Fibroblast of the aortic adventitia (primary cell): ENCODE measurements around the gene HCAR1. TPM values are rescaled to one million over a fixed set of nuclear protein-coding genes. Genes with fewer than 3 reads are reported as not detected.
A peak's percentile ranks its signal among the peaks of the same experiment; 100 is the strongest.
"Not testable (repeated sequence)": the region's sequence is repeated elsewhere in the genome, so short reads cannot be mapped to it uniquely, and the experiment has no call there.

Experiments
- DNase-seq: peaks from one replicate; pipeline ENCODE4 v3.0.0-alpha.2; 2010; ENCODE audit warnings: low read depth
- H3K4me3 ChIP-seq: 2 replicates; pipeline ENCODE4 v1.5.1; 2011; ENCODE audit warnings: low read depth, mild to moderate bottlenecking, control low read depth, low read length, moderate library complexity
- total RNA-seq: library from RNA; depleted of rRNA; stranded (reverse); fragments of >200 nt; gene quantifications from 2 replicates; pipeline ENCODE4 v1.2.3, GENCODE V29; 2012; ENCODE audit warnings: low replicate concordance
- TF ChIP-seq, protein P1 (sequence below): IDR thresholded peaks from 2 replicates; pipeline ENCODE4 v1.5.1; 2011; ENCODE audit warnings: mild to moderate bottlenecking, low read length, control low read depth, inconsistent platforms; ENCODE audit not compliant: insufficient read depth

Gene HCAR1, protein sequence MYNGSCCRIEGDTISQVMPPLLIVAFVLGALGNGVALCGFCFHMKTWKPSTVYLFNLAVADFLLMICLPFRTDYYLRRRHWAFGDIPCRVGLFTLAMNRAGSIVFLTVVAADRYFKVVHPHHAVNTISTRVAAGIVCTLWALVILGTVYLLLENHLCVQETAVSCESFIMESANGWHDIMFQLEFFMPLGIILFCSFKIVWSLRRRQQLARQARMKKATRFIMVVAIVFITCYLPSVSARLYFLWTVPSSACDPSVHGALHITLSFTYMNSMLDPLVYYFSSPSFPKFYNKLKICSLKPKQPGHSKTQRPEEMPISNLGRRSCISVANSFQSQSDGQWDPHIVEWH
- 1.5 and 2.2 TPM in 2 replicates for total RNA-seq

DNA sequence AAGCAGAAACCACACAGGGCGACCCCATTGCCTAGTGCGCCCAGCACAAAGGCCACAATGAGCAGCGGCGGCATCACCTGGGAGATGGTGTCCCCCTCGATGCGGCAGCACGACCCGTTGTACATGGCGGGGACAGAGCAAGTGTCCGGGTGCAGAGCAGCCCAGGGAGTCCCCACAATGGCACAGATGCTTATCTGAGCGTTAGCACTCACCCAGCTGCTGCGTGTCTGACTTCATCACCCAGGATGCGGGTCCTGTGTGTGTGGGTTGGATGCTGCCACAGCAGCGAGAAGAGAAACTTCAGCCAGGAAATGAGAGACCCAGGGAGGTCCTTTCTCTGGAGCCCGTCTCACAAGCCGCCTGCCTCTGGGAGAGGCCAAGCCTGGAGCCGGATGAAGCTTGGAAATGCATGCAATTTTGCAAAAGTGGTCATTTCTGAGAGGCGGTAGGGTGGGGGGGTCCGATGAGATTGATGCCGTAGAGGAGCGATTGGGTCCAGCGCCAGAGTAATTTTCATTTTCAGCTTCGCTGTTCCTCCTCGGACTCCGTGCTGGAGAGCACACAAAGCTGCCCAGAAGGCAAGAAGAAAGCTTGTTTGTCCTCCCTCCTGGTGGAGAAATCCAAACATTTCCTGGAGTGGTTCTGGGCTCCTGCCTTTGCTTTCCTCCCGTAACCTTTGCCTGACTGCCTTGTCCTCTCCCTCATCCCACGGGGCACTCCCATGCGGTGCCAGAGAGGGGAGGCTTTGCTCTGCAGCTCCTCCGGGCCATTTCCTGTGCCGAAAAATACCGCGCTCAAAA lies at the start of gene HCAR1:
Gene HCAR1 (minus strand): TSS at position 630 of the 800 bp plus-strand sequence. CDS start 505 bp downstream, at position 125.
- DNase-seq, result peak; percentile 30
- peak within 1 kb of the TSS; percentile 44 for H3K4me3 ChIP-seq

DNA sequence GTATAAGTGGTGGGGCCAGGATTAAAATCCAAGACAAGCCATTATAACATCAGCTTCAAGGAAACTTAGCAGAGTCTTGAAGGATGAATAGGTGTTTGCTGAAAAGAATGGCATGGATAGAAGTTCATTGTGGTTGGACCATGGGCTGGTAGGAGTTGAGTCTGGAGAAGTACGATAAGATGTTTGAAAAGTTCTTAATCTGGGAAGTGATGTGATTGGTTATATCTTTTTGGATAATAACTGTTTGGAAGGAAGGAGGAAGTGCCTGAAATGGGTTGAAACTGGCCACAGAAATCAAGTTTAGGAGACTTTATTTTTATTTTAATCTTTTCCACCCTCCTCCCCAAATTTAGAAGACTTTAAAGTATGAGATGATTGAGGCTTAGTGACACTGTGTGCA lies 26.9 kb upstream of the HCAR1 start:
- no peak for DNase-seq
- TF ChIP-seq, protein P1, sequence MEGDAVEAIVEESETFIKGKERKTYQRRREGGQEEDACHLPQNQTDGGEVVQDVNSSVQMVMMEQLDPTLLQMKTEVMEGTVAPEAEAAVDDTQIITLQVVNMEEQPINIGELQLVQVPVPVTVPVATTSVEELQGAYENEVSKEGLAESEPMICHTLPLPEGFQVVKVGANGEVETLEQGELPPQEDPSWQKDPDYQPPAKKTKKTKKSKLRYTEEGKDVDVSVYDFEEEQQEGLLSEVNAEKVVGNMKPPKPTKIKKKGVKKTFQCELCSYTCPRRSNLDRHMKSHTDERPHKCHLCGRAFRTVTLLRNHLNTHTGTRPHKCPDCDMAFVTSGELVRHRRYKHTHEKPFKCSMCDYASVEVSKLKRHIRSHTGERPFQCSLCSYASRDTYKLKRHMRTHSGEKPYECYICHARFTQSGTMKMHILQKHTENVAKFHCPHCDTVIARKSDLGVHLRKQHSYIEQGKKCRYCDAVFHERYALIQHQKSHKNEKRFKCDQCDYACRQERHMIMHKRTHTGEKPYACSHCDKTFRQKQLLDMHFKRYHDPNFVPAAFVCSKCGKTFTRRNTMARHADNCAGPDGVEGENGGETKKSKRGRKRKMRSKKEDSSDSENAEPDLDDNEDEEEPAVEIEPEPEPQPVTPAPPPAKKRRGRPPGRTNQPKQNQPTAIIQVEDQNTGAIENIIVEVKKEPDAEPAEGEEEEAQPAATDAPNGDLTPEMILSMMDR, result no peak
- H3K4me3 ChIP-seq, result no peak overlapping the region

More for the DNA sequence above, at the start of gene HCAR1:
- TF ChIP-seq, protein P1, result peak; percentile 27

DNA sequence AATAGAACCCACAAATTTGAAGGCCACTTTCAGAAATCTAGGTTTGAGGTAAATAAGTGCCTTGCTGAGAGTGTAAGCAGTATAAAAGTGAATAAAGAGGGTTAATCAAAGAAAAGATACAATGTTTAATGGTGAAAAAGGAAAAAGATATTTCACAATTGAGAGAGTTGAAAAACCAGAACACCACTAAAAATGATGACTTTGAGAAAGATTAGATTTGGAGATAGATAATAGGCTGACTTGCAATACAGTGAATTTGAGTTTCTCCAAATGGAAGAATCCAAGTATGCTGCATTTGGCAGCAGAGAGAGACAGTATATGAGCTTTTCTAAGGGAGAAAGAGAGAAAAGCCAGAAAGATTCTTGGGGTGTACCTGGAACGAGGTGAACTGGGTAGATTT lies 24.1 kb upstream of the HCAR1 start:
- no peak for DNase-seq
- TF ChIP-seq, protein P1, result no peak
- no peak overlapping the region for H3K4me3 ChIP-seq

DNA sequence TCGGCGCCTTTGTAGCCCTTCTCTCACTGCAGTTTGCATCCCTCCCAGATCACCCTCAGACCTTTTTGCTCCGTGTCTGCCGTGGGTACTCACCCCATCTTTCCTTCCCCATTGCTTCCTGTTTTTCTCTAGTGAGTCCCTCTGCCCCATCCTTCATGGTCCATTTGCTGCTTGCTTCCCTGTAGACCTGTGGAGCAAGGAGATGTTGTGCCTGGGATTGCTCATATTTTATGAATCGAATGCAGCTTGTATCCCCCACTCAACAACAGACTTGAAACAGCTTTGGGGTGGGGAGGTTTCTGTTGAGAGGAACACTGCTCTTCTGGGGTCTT lies 22.6 kb upstream of the HCAR1 start:
- no peak for DNase-seq
- peak overlapping the region; percentile 98 for H3K4me3 ChIP-seq
- TF ChIP-seq, protein P1, result no peak

DNA sequence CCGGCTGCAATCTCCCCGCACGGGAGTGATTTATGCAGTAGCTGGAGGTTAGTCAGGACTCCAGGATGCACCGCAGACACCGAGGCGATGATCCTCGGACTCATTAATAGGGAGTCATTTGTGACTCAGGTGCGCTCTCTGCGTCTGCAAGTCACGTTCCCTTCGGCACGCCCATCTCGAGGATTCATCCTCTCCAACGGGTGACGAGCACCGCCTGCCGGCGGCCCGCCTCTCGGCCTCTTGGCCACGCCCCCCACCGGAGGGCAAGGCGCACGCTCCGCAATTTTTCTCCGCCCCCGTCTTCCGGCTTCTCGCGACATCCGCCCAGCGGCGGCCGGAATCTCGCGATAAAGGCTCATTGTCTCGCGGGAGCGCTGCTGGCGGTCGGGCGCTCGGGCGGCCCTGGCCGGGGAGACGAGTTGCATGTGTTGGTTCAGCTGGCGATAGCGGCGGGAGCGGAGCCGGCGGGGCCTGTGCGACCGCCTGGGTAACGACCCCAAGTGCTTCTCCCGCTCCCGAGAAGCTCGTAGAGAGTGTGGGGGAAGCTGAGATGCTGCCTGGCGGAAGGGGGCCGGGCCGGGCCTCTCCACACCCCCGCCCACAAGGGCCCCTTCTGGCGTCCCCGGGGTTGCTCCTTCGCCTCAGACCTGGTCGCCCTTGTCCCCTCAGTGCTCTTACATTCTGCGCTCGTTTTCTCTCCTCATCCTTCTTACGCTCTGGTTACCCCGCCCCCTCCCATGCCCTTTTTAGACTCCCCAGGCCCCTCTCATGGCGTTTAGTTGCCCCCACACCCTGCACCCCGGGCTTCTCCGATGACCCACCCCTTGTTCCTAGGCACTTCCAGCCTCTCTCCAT lies 22.0 kb upstream of the HCAR1 start, which contains the start of gene DENR:
Gene DENR (plus strand): TSS at position 361 of the 855 bp plus-strand sequence. CDS start 878 bp downstream, outside the sequence.
- TF ChIP-seq, protein P1, result peak; percentile 84
- H3K4me3 ChIP-seq, result peak within 1 kb of the TSS; percentile 98
- DNase-seq, result peak; percentile 94

DNA sequence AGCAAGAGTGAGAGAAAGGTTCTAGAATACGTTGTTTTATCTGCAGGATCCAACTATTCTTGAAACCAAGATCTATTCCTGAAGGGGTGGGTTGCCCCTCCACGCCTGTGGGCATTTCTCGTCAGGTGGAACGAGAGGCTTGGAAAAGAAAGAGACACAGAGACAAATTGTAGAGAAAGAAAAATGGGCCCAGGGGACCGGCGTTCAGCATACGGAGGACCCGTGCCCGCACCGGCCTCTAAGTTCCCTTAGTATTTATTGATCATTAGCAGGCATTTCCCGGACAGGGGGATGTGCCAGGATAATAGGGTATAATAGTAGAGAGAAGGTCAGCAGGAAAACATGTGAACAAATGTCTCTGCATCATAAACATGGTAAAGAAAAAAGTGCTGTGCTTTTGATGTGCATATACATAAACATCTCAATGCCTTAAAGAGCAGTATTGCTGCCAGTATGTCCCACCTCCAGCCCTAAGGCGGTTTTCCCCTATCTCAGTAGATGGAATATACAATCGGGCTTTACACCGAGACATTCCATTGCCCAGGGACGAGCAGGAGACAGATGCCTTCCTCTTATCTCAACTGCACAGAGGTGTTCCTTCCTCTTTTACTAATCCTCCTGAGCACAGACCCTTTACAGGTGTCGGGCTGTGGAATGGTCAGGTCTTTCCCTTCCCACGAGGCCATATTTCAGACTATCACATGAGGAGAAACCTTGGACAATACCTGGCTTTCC lies 20.3 kb upstream of the HCAR1 start:
- not testable (repeated sequence) for DNase-seq, H3K4me3 ChIP-seq
